ENCODE measurements around the gene EEF1AKMT1. TPM values are rescaled to one million over a fixed set of nuclear protein-coding genes. Genes with fewer than 3 reads are reported as not detected.

The EEF1AKMT1 gene
- total RNA-seq, 1 donor from 2014 or later: 11.9 TPM

DNA sequence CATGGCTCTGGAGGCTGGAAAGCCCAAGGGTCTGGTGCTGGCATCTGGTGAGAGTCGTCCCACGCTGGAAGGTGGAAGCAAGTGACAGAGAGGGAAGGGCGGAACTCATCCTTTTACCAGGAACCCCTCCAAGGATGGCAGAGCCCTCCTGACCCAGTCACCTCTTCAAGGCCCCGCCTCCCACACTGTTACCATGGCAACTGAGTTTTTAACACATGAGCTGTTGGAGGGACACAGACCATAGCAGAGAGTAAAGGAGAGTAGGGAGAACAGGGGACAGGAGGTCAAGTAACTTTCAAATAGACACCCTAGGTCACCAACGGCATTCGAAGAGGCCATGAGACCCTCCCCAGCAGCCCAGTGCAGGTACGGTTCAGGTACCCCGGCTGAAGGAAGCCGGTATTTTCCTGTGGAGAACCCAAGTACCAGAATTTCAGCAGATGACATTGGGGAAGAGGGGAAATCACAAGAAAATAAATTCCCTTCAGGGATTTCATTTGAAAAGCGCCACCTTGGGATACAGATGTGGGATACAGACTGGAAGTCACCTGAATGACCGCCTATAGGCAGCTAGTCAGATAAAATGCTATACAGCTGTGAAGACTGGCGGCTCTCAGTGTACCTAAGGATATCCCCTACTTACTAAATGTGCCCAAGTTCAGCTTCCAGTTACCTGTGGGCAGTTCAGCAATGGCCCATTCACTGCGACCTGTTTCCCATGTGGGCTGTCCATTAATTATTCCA lies 62.3 kb downstream of the EEF1AKMT1 start:
- H3K4me3 ChIP-seq (ENCODE audit: low read depth, low read length): no peak overlapping the region
- no peaks in the 10 kb centered on the region for H3K27me3 ChIP-seq (ENCODE audit: control insufficient read depth, insufficient read depth, low read length)
- no peaks in the 10 kb centered on the region for H3K36me3 ChIP-seq (ENCODE audit: control insufficient read depth, insufficient read depth, low read length)
- no peak for DNase-seq (ENCODE audit: low read depth)
- TF ChIP-seq, protein P1, sequence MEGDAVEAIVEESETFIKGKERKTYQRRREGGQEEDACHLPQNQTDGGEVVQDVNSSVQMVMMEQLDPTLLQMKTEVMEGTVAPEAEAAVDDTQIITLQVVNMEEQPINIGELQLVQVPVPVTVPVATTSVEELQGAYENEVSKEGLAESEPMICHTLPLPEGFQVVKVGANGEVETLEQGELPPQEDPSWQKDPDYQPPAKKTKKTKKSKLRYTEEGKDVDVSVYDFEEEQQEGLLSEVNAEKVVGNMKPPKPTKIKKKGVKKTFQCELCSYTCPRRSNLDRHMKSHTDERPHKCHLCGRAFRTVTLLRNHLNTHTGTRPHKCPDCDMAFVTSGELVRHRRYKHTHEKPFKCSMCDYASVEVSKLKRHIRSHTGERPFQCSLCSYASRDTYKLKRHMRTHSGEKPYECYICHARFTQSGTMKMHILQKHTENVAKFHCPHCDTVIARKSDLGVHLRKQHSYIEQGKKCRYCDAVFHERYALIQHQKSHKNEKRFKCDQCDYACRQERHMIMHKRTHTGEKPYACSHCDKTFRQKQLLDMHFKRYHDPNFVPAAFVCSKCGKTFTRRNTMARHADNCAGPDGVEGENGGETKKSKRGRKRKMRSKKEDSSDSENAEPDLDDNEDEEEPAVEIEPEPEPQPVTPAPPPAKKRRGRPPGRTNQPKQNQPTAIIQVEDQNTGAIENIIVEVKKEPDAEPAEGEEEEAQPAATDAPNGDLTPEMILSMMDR (IDR thresholded peaks at IDR 0.05; ENCODE audit: insufficient read depth, low read length, poor library complexity, severe bottlenecking): peak; percentile 11

DNA sequence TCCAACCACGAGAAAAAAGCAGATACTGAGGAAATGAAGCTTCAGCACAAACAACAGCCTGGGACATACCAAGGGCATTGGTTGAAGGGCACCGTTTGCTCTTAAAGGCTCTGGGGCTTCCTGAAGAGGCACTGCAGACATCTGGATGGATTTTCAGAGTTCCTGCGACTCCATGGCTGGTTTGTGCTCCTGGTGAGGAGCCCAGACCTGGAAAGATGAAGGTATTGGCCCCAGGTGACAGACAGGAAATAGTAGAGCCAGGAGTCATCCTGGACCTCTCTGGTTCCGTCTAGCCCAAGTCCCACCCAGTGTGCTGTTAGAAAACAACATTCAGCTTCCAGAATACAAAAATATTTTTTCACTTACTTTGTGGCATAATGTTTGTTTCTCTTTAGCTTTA lies 64.0 kb downstream of the EEF1AKMT1 start:
- no peaks in the 10 kb centered on the region for H3K36me3 ChIP-seq (ENCODE audit: control insufficient read depth, insufficient read depth, low read length)
- TF ChIP-seq, protein P1 (IDR thresholded peaks at IDR 0.05; ENCODE audit: insufficient read depth, low read length, poor library complexity, severe bottlenecking): no peak
- peaks cover 2% of the 10 kb centered on the region for H3K27me3 ChIP-seq (ENCODE audit: control insufficient read depth, insufficient read depth, low read length)
- H3K4me3 ChIP-seq (ENCODE audit: low read depth, low read length): no peak overlapping the region
- DNase-seq (ENCODE audit: low read depth): no peak

DNA sequence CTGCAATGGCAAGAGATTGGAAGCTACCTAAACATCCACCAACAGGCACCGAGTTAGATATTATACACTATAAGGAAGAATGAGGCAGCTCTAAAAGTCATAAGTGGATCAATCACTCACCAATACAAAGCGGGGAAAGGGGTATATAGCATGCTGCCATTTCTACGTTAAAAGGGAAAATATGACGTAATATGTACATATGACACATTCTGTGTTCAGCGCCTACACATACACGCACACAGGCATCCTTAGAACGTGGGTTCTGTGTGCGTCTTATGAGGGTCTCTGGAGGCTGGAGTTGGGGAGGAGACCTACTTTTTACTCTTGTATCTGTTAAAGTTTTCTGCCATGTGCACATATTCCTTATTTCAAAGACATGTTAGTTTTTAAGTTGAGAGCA lies 64.4 kb downstream of the EEF1AKMT1 start:
- no peaks in the 10 kb centered on the region for H3K36me3 ChIP-seq (ENCODE audit: control insufficient read depth, insufficient read depth, low read length)

GRCh38 chr13:20708216-20708615 lies 65.5 kb downstream of the EEF1AKMT1 start:
- no peak overlapping the region for H3K4me3 ChIP-seq (ENCODE audit: low read depth, low read length)
- no peaks in the 10 kb centered on the region for H3K36me3 ChIP-seq (ENCODE audit: control insufficient read depth, insufficient read depth, low read length)
- peaks cover 2% of the 10 kb centered on the region for H3K27me3 ChIP-seq (ENCODE audit: control insufficient read depth, insufficient read depth, low read length)
- TF ChIP-seq, protein P1 (IDR thresholded peaks at IDR 0.05; ENCODE audit: insufficient read depth, low read length, poor library complexity, severe bottlenecking): no peak
- DNase-seq (ENCODE audit: low read depth): no peak

More for the DNA sequence above, 64.4 kb downstream of the EEF1AKMT1 start:
- no peak for DNase-seq (ENCODE audit: low read depth)
- no peak overlapping the region for H3K4me3 ChIP-seq (ENCODE audit: low read depth, low read length)
- TF ChIP-seq, protein P1 (IDR thresholded peaks at IDR 0.05; ENCODE audit: insufficient read depth, low read length, poor library complexity, severe bottlenecking): no peak
- peaks cover 2% of the 10 kb centered on the region for H3K27me3 ChIP-seq (ENCODE audit: control insufficient read depth, insufficient read depth, low read length)

DNA sequence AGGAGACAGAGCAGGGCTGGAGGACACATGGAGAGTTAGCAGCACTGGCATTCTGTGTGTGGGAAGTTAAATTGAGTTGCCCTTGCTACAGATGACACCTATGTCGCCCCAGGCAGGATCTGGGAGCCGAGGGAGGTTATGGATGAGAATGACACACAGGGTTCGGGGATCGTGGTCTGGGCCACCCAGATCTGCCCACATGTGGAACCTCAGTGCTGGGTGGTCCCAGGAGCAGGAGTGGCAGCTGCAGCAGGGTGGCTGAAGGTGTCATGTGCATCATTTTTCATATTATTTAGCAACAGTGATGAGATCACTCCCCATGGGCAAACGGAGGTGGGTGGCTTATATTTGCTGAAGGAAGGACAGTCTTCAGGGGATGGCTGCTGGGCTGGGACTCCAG lies 67.1 kb downstream of the EEF1AKMT1 start:
- TF ChIP-seq, protein P1 (IDR thresholded peaks at IDR 0.05; ENCODE audit: insufficient read depth, low read length, poor library complexity, severe bottlenecking): no peak
- H3K4me3 ChIP-seq (ENCODE audit: low read depth, low read length): no peak overlapping the region
- no peaks in the 10 kb centered on the region for H3K36me3 ChIP-seq (ENCODE audit: control insufficient read depth, insufficient read depth, low read length)
- DNase-seq (ENCODE audit: low read depth): no peak
- peaks cover 2% of the 10 kb centered on the region for H3K27me3 ChIP-seq (ENCODE audit: control insufficient read depth, insufficient read depth, low read length)

All from kidney epithelial cell (primary cell).